HG02798 (cell line): ENCODE measurements around the gene KIF5A.

Experiments
- ATAC-seq: cut with Tn5 transposase; IDR thresholded peaks from one replicate; pipeline ENCODE4 v1.9.1; 2021; ENCODE audit warnings: mild to moderate bottlenecking; ENCODE audit not compliant: unreplicated experiment, poor library complexity

KIF5A gene

GRCh38 chr12:57626921-57627445 is 77.1 kb downstream of the KIF5A start:
- no peak for ATAC-seq

- no peak for ATAC-seq
These were observed 77.8 kb downstream of the KIF5A start for GRCh38 chr12:57627501-57628279.

- no peak for ATAC-seq
These were observed 78.7 kb downstream of the KIF5A start for GRCh38 chr12:57628280-57629191.

- ATAC-seq, result no peak
These were observed 80.1 kb downstream of the KIF5A start for GRCh38 chr12:57629897-57630471.

GRCh38 chr12:57630891-57631433 is 81.1 kb downstream of the KIF5A start:
- ATAC-seq, result no peak

GRCh38 chr12:57631566-57632072 is 81.8 kb downstream of the KIF5A start:
- ATAC-seq, result no peak

- peak; percentile 14 for ATAC-seq
These were observed 82.5 kb downstream of the KIF5A start for GRCh38 chr12:57632073-57632957.

GRCh38 chr12:57632958-57633840 is 83.4 kb downstream of the KIF5A start, which contains the start of gene B4GALNT1:
Gene B4GALNT1, minus strand, starts transcription at chr12:57633201. Its CDS starts 1,069 bp downstream, at chr12:57632132.
- peak; percentile 81 for ATAC-seq
